B cell (primary cell): ENCODE results near the gene NKAIN2. TPM values are rescaled to one million over a fixed set of nuclear protein-coding genes. Genes with fewer than 3 reads are reported as not detected.

Experiments
- ATAC-seq: fragments of 200-7000 bp; cut with Tn5 transposase; one replicate; pipeline ENCODE4 v1.10.0; 2021; ENCODE audit warnings: low read depth, mild to moderate bottlenecking, moderate number of reproducible peaks, moderate library complexity
- CTCF ChIA-PET: fragments of 350-600 bp; sonication (Branson Sonifier 250); formaldehyde crosslinking; loops from one replicate; lab custom pipeline; 2021; ENCODE audit warnings: antibody characterized with exemption, inconsistent platforms; lab: Charles Lee
- POLR2A ChIA-PET: fragments of 350-600 bp; sonication (Branson Sonifier 250); formaldehyde crosslinking; loops from one replicate; lab custom pipeline; 2021; ENCODE audit warnings: antibody characterized with exemption; lab: Charles Lee
- DNase-seq: peaks from one replicate; pipeline ENCODE4 v3.0.0; 2013
- H2AFZ ChIP-seq: 2 replicates; pipeline ENCODE4 v1.6.1; 2012; ENCODE audit warnings: mild to moderate bottlenecking, low read depth, low read length; ENCODE audit not compliant: insufficient read depth, poor library complexity, severe bottlenecking
- H3K27ac ChIP-seq, 2 donors: 1 replicate in 1 of 2; 2 replicates in 1 of 2; pipeline ENCODE4 v1.5.1; 2012 to 2013; ENCODE audit warnings: low read length in 2 of 2, mild to moderate bottlenecking in 2 of 2, moderate library complexity in 1 of 2
- H3K27me3 ChIP-seq, 4 experiments: fragments of 200-600 bp in 1 of 4; sonication (generic) in 1 of 4; replicated peaks in 1 of 4; 1 replicate in 2 of 4; 2 replicates in 2 of 4; pipeline versions ENCODE4 v1.6.1 to v1.7.0; 2013 to 2016; ENCODE audit warnings: low read length in 3 of 4, mild to moderate bottlenecking in 2 of 4, mixed read lengths in 1 of 4, moderate library complexity in 1 of 4; ENCODE audit not compliant: insufficient read depth in 4 of 4, control insufficient read depth in 3 of 4; ENCODE audit errors: control extremely low read depth in 1 of 4
- H3K36me3 ChIP-seq, 2 experiments: replicated peaks in 1 of 2; 1 replicate in 1 of 2; 2 replicates in 1 of 2; pipeline versions ENCODE4 v1.6.1 to v1.7.1; 2013; ENCODE audit warnings: low read length in 1 of 2; ENCODE audit not compliant: insufficient read depth in 2 of 2, control insufficient read depth in 1 of 2; ENCODE audit errors: control extremely low read depth in 1 of 2, extremely low read depth in 1 of 2
- H3K4me1 ChIP-seq, 2 donors: fragments of 200-600 bp in 1 of 2; sonication (generic) in 1 of 2; 1 replicate in 1 of 2; 2 replicates in 1 of 2; pipeline versions ENCODE4 v1.5.1 to v1.6.1; 2013 to 2017; ENCODE audit warnings: low read length in 2 of 2; ENCODE audit not compliant: control insufficient read depth in 2 of 2, insufficient read depth in 2 of 2
- H3K4me2 ChIP-seq: replicated peaks from 2 replicates; pipeline ENCODE3; 2012; ENCODE audit warnings: mild to moderate bottlenecking, low read depth, low read length; ENCODE audit not compliant: poor library complexity, severe bottlenecking
- H3K4me3 ChIP-seq, 5 experiments: fragments of 200-600 bp in 1 of 5; sonication (generic) in 1 of 5; 1 replicate in 3 of 5; 2 replicates in 2 of 5; pipeline versions ENCODE4 v1.5.1 to v1.7.0; 2011 to 2016; ENCODE audit warnings: low read length in 4 of 5, mild to moderate bottlenecking in 4 of 5, low read depth in 2 of 5, control low read depth in 1 of 5, moderate library complexity in 1 of 5; ENCODE audit not compliant: insufficient read depth in 1 of 5; ENCODE audit errors: control extremely low read depth in 1 of 5, extremely low read depth in 1 of 5
- H3K79me2 ChIP-seq: fragments of 200-600 bp; sonication (generic); one replicate; pipeline ENCODE4 v1.6.0; 2016; ENCODE audit warnings: low read length; ENCODE audit not compliant: control insufficient read depth, insufficient read depth
- H3K9ac ChIP-seq: fragments of 200-600 bp; sonication (generic); 2 replicates; pipeline ENCODE4 v1.6.1; 2017; ENCODE audit warnings: mild to moderate bottlenecking, low read length, moderate library complexity
- H3K9me3 ChIP-seq, 3 donors: one replicate each; pipeline versions ENCODE4 v1.6.1 to v1.7.1; 2013; ENCODE audit warnings: low read length in 2 of 3; ENCODE audit not compliant: control insufficient read depth in 2 of 3, insufficient read depth in 1 of 3; ENCODE audit errors: control extremely low read depth in 1 of 3
- H4K20me1 ChIP-seq: 2 replicates; pipeline ENCODE4 v1.6.0; 2012; ENCODE audit warnings: mild to moderate bottlenecking, low read length; ENCODE audit not compliant: insufficient read depth, control insufficient read depth, poor library complexity, severe bottlenecking
- H3K27ac Mint-ChIP-seq: one replicate; pipeline ENCODE4 v1.8.0; 2021; ENCODE audit warnings: mixed read lengths
- H3K27me3 Mint-ChIP-seq: one replicate; pipeline ENCODE4 v1.8.0; 2021; ENCODE audit warnings: mixed read lengths
- H3K4me1 Mint-ChIP-seq: one replicate; pipeline ENCODE4 v1.8.0; 2021; ENCODE audit warnings: mixed read lengths
- H3K4me3 Mint-ChIP-seq: one replicate; pipeline ENCODE4 v1.8.0; 2021; ENCODE audit warnings: mixed read lengths
- H3K9me3 Mint-ChIP-seq: one replicate; pipeline ENCODE4 v1.8.0; 2022; ENCODE audit warnings: mixed read lengths; ENCODE audit not compliant: insufficient read depth
- EZH2 ChIP-seq: IDR thresholded peaks from 2 replicates; pipeline ENCODE4 v1.6.1; 2012; ENCODE audit warnings: borderline replicate concordance, low read depth, mild to moderate bottlenecking, moderate library complexity, low read length; ENCODE audit not compliant: insufficient read depth, poor library complexity, severe bottlenecking
- WGBS: methylation state at CpG from one replicate; pipeline ENCODE4 v1.1.5; 2013; ENCODE audit warnings: missing lambda C conversion rate; ENCODE audit not compliant: insufficient coverage; 5-methylcytosine and 5-hydroxymethylcytosine counted together
- intact Hi-C: fragments of 100-400 bp; cut with micrococcal nuclease; formaldehyde crosslinking; loops from one replicate; pipeline ENCODE4 v1.10.0; 2022
- polyA plus RNA-seq: library from polyadenylated mRNA; depleted of rRNA; stranded (reverse); fragments of >200 nt; gene quantifications from 2 replicates; pipeline ENCODE4 v1.2.3, GENCODE V29; 2012
- total RNA-seq, 2 donors: library from RNA; stranded (reverse); fragments of 120-200 nt in 1 of 2; gene quantifications; 1 replicate in 1 of 2; 2 replicates in 1 of 2; pipeline versions ENCODE4 v1.2.3 to v1.2.4, GENCODE V29; 2013 to 2022
- TF ChIP-seq, protein P1 (sequence below): fragments of 200-600 bp; IDR thresholded peaks from one replicate; pipeline ENCODE4 v1.8.0; 2022; ENCODE audit warnings: antibody characterized with exemption, mild to moderate bottlenecking

Gene NKAIN2
- total and polyA plus RNA-seq, 2 donors (not counting 1 experiment from before 2014, with no cell fraction given): not detected

DNA sequence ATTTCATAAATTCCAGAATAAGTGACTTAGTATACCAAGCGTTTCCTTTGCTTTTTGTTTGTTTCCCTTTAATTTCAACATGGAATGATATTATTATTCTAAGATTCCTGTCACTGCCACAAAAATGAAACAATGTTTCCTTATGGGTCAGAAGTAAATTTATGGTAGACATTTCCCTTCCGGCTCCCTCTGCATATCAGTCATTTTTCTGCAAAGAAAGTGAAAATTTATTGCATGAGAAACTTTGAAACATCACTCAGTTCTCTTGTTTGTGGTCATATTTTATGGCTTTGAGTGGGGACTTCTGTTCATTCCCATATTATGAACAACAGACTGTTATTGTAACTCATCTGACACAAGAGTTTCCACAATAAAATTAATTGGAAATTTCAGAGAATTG, 97.8 kb downstream of the NKAIN2 start:
- CTCF ChIA-PET: no interaction called here
- intact Hi-C loops: no loop called here
- Mint-ChIP-seq H3K9me3 (no peaks in the 10 kb centered on the region), H3K27ac (no peak overlapping the region), H3K4me1 (no peaks in the 10 kb centered on the region), H3K27me3 (no peaks in the 10 kb centered on the region), H3K4me3 (no peak overlapping the region)
- WGBS: no CpG with 5 or more reads among the region's 2 CpGs
- H3K27ac ChIP-seq: no peak overlapping the region
- ATAC-seq (no peak), DNase-seq (no peak)
- H3K9ac ChIP-seq: no peak overlapping the region
- no peak overlapping the region for H2AFZ ChIP-seq
- H3K27me3 ChIP-seq: no peaks in the 10 kb centered on the region
- H3K4me3 ChIP-seq: no peak overlapping the region
- no peaks in the 10 kb centered on the region for H3K79me2 ChIP-seq
- no peak overlapping the region for H3K4me2 ChIP-seq
- H4K20me1 ChIP-seq: no peaks in the 10 kb centered on the region
- no peaks in the 10 kb centered on the region for H3K9me3 ChIP-seq
- no peaks in the 10 kb centered on the region for H3K4me1 ChIP-seq
- POLR2A ChIA-PET: no interaction called here
- no peaks in the 10 kb centered on the region for H3K36me3 ChIP-seq
- TF ChIP-seq EZH2: no peak
- TF ChIP-seq, protein P1, sequence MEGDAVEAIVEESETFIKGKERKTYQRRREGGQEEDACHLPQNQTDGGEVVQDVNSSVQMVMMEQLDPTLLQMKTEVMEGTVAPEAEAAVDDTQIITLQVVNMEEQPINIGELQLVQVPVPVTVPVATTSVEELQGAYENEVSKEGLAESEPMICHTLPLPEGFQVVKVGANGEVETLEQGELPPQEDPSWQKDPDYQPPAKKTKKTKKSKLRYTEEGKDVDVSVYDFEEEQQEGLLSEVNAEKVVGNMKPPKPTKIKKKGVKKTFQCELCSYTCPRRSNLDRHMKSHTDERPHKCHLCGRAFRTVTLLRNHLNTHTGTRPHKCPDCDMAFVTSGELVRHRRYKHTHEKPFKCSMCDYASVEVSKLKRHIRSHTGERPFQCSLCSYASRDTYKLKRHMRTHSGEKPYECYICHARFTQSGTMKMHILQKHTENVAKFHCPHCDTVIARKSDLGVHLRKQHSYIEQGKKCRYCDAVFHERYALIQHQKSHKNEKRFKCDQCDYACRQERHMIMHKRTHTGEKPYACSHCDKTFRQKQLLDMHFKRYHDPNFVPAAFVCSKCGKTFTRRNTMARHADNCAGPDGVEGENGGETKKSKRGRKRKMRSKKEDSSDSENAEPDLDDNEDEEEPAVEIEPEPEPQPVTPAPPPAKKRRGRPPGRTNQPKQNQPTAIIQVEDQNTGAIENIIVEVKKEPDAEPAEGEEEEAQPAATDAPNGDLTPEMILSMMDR: no peak

- Mint-ChIP-seq H3K4me1 (no peaks in the 10 kb centered on the region), H3K9me3 (no peaks in the 10 kb centered on the region), H3K27me3 (no peaks in the 10 kb centered on the region), H3K27ac (no peak overlapping the region), H3K4me3 (no peak overlapping the region)
- WGBS: 89% methylated on average over 5 of the region's 6 CpGs
- Histone ChIP-seq H3K4me3 (no peak overlapping the region), H3K4me2 (no peak overlapping the region), H2AFZ (no peak overlapping the region), H3K4me1 (no peaks in the 10 kb centered on the region), H3K79me2 (no peaks in the 10 kb centered on the region), H3K27me3 (no peaks in the 10 kb centered on the region), H4K20me1 (no peaks in the 10 kb centered on the region), H3K9me3 (no peaks in the 10 kb centered on the region), H3K9ac (no peak overlapping the region), H3K27ac (no peak overlapping the region), H3K36me3 (no peaks in the 10 kb centered on the region)
- no peak for TF ChIP-seq EZH2
- TF ChIP-seq, protein P1: no peak
- ATAC-seq: no peak
- ChIA-PET CTCF (no interaction called here), POLR2A (no interaction called here)
- intact Hi-C loops: no loop called here
- DNase-seq: no peak
These were observed 99.2 kb downstream of the NKAIN2 start for GRCh38 chr6:123902738-123903313.
